IMR-90 (cell line): ENCODE results near the gene MIEF2. TPM values are rescaled to one million over a fixed set of nuclear protein-coding genes. Genes with fewer than 3 reads are reported as not detected.

Experiments used
- ATAC-seq: fragments of 200-7000 bp; cut with Tn5 transposase; 2 replicates; pipeline ENCODE4 v1.9.1; 2020; ENCODE audit warnings: low read depth, mild to moderate bottlenecking, moderate library complexity
- BruUV-seq: library from RNA; stranded (reverse); fragments of 400-500 nt; replicated peaks from 2 replicates; lab custom pipeline; 2021; lab: Mats Ljungman, UMichigan
- CTCF ChIA-PET: fragments of 300-600 bp; formaldehyde crosslinking; extraction: SDS; loops from one replicate; lab custom pipeline; 2021; ENCODE audit warnings: antibody characterized with exemption; lab: Yijun Ruan, JAX
- POLR2A ChIA-PET: fragments of 300-600 bp; sonication (Branson Sonifier 250); formaldehyde crosslinking; loops from one replicate; lab custom pipeline; 2022; ENCODE audit warnings: antibody characterized with exemption; ENCODE audit not compliant: unreplicated experiment; lab: Charles Lee
- DNase-seq: peaks from one replicate; pipeline ENCODE4 v3.0.0; 2013
- H2AFZ ChIP-seq: replicated peaks from 2 replicates; pipeline ENCODE3; 2013; ENCODE audit warnings: low read length, mild to moderate bottlenecking; ENCODE audit not compliant: poor library complexity
- H2AK5ac ChIP-seq: 2 replicates; pipeline ENCODE4 v1.6.1; 2013; ENCODE audit warnings: low read depth, low read length, inconsistent platforms
- H2AK9ac ChIP-seq: replicated peaks from 2 replicates; pipeline ENCODE3; 2013; ENCODE audit warnings: mild to moderate bottlenecking, low read depth, low read length, moderate library complexity; ENCODE audit not compliant: poor library complexity
- H2BK120ac ChIP-seq: 2 replicates; pipeline ENCODE4 v1.6.1; 2013; ENCODE audit warnings: low read depth, low read length, inconsistent platforms
- H2BK15ac ChIP-seq: 3 replicates; pipeline ENCODE4 v1.6.1; 2013; ENCODE audit warnings: low read depth, low read length, inconsistent platforms
- H2BK20ac ChIP-seq: 2 replicates; pipeline ENCODE4 v1.6.1; 2013; ENCODE audit warnings: low read depth, mild to moderate bottlenecking, inconsistent platforms, low read length, moderate library complexity
- H2BK5ac ChIP-seq: 2 replicates; pipeline ENCODE4 v1.6.1; 2013; ENCODE audit warnings: mild to moderate bottlenecking, low read depth, low read length, inconsistent platforms; ENCODE audit not compliant: poor library complexity, severe bottlenecking
- H3K14ac ChIP-seq: replicated peaks from 2 replicates; pipeline ENCODE4 v1.6.1; 2013; ENCODE audit warnings: low read depth, low read length, inconsistent platforms
- H3K18ac ChIP-seq: 2 replicates; pipeline ENCODE4 v1.6.1; 2013; ENCODE audit warnings: low read depth, low read length, control low read depth
- H3K23ac ChIP-seq: 2 replicates; pipeline ENCODE4 v1.6.1; 2013; ENCODE audit warnings: low read depth, low read length, inconsistent platforms
- H3K27ac ChIP-seq: 2 replicates; pipeline ENCODE4 v1.5.1; 2013; ENCODE audit warnings: mild to moderate bottlenecking, control low read depth, low read length; ENCODE audit not compliant: insufficient read depth
- H3K27me3 ChIP-seq: 2 replicates; pipeline ENCODE4 v1.6.1; 2013; ENCODE audit warnings: low read length; ENCODE audit not compliant: control insufficient read depth, insufficient read depth
- H3K36me3 ChIP-seq: 2 replicates; pipeline ENCODE4 v1.6.1; 2013; ENCODE audit warnings: low read length, mixed read lengths; ENCODE audit not compliant: control insufficient read depth, insufficient read depth
- H3K4ac ChIP-seq: 2 replicates; pipeline ENCODE4 v1.6.1; 2013; ENCODE audit warnings: low read depth, low read length, inconsistent platforms
- H3K4me1 ChIP-seq: 2 replicates; pipeline ENCODE4 v1.6.1; 2013; ENCODE audit warnings: low read length, mixed read lengths; ENCODE audit not compliant: control insufficient read depth, insufficient read depth
- H3K4me2 ChIP-seq: 2 replicates; pipeline ENCODE4 v1.6.1; 2013; ENCODE audit warnings: low read depth, mild to moderate bottlenecking, control low read depth, low read length, moderate library complexity
- H3K4me3 ChIP-seq: 2 replicates; pipeline ENCODE4 v1.5.1; 2013; ENCODE audit warnings: low read depth, mild to moderate bottlenecking, control low read depth, low read length, moderate library complexity; ENCODE audit not compliant: insufficient read depth
- H3K56ac ChIP-seq: 2 replicates; pipeline ENCODE4 v1.6.1; 2013; ENCODE audit warnings: low read length, inconsistent platforms; ENCODE audit not compliant: insufficient read depth; ENCODE audit errors: extremely low read depth
- H3K79me1 ChIP-seq, 2 experiments: 2 replicates each; pipeline ENCODE4 v1.6.1; 2013; ENCODE audit warnings: low read length in 2 of 2, inconsistent platforms in 1 of 2, low read depth in 1 of 2
- H3K9ac ChIP-seq: 2 replicates; pipeline ENCODE4 v1.6.1; 2013; ENCODE audit warnings: low read depth, low read length, control low read depth
- H3K9me1 ChIP-seq: 2 replicates; pipeline ENCODE4 v1.6.1; 2013; ENCODE audit warnings: low read length, inconsistent platforms; ENCODE audit not compliant: insufficient read depth
- H3K9me3 ChIP-seq: 2 replicates; pipeline ENCODE4 v1.6.1; 2013; ENCODE audit warnings: low read length; ENCODE audit not compliant: control insufficient read depth, insufficient read depth
- H4K20me1 ChIP-seq: 2 replicates; pipeline ENCODE4 v1.6.1; 2013; ENCODE audit warnings: low read length, inconsistent platforms; ENCODE audit not compliant: insufficient read depth
- H4K5ac ChIP-seq: 2 replicates; pipeline ENCODE4 v1.6.1; 2013; ENCODE audit warnings: mild to moderate bottlenecking, low read depth, low read length, control low read depth
- H4K8ac ChIP-seq, 2 experiments: 2 replicates each; pipeline ENCODE4 v1.6.1; 2013; ENCODE audit warnings: low read depth in 2 of 2, low read length in 2 of 2, control low read depth in 1 of 2, inconsistent platforms in 1 of 2
- H4K91ac ChIP-seq: 2 replicates; pipeline ENCODE4 v1.6.1; 2013; ENCODE audit warnings: low read depth, low read length, inconsistent platforms; ENCODE audit not compliant: insufficient read depth
- CEBPB ChIP-seq: IDR thresholded peaks from 2 replicates; pipeline ENCODE4 v1.6.1; 2012; ENCODE audit warnings: low read depth, low read length, improper control_type of control experiment
- MAZ ChIP-seq: IDR thresholded peaks from 2 replicates; pipeline ENCODE4 v1.6.1; 2012; ENCODE audit warnings: low read depth, mild to moderate bottlenecking, low read length, improper control_type of control experiment, moderate library complexity, borderline replicate concordance
- MXI1 ChIP-seq: IDR thresholded peaks from 2 replicates; pipeline ENCODE4 v1.6.1; 2012; ENCODE audit warnings: low read depth, mild to moderate bottlenecking, low read length, moderate library complexity, borderline replicate concordance
- NFE2L2 ChIP-seq: fragments of 150-350 bp; IDR thresholded peaks from 2 replicates; pipeline ENCODE4 v1.6.1; 2016; ENCODE audit warnings: low read depth, mild to moderate bottlenecking, low read length
- POLR2A ChIP-seq: IDR thresholded peaks from 2 replicates; pipeline ENCODE4 v1.6.1; 2012; ENCODE audit warnings: mild to moderate bottlenecking, low read depth, low read length
- RAD21 ChIP-seq: IDR thresholded peaks from 2 replicates; pipeline ENCODE4 v1.6.1; 2012; ENCODE audit warnings: low read length, improper control_type of control experiment
- RCOR1 ChIP-seq: IDR thresholded peaks from 2 replicates; pipeline ENCODE4 v1.6.1; 2012; ENCODE audit warnings: mild to moderate bottlenecking, low read length, improper control_type of control experiment; ENCODE audit not compliant: insufficient replicate concordance
- SMC3 ChIP-seq: fragments of 150-350 bp; IDR thresholded peaks from 2 replicates; pipeline ENCODE4 v1.6.1; 2016; ENCODE audit warnings: low read depth, mild to moderate bottlenecking, antibody characterized with exemption, low read length, moderate library complexity
- whole genome bisulfite sequencing, 2 experiments: methylation state at CpG; one replicate each; pipeline versions ENCODE4 v1.1.5 to v1.1.7; 2013; ENCODE audit warnings: missing lambda C conversion rate in 2 of 2; ENCODE audit not compliant: insufficient read length in 1 of 2; ENCODE audit errors: extremely low coverage in 2 of 2; 5-methylcytosine and 5-hydroxymethylcytosine counted together
- dilution Hi-C: fragments of 300-500 bp; cut with HindIII; formaldehyde crosslinking; loops from one replicate; pipeline ENCODE4 v1.14.3; 2018; ENCODE audit warnings: low sequenced_read_pairs; ENCODE audit not compliant: unreplicated experiment
- in situ Hi-C: fragments of 300-500 bp; cut with MboI; formaldehyde crosslinking; loops from 3 replicates; pipeline ENCODE4 v1.14.3; 2019; ENCODE audit warnings: low sequenced_read_pairs, inconsistent platforms, mixed read lengths
- intact Hi-C: fragments of 100-400 bp; cut with micrococcal nuclease; formaldehyde crosslinking; loops from 2 replicates; pipeline ENCODE4 v1.10.0; 2022
- polyA plus RNA-seq, 3 experiments: library from polyadenylated mRNA; depleted of rRNA; stranded (reverse); fragments of >200 nt; gene quantifications; 2 replicates each; pipeline ENCODE4 v1.2.3, GENCODE V29; 2012; ENCODE audit warnings: low replicate concordance in 1 of 3
- total RNA-seq: library from RNA; depleted of rRNA; stranded (reverse); fragments of >200 nt; gene quantifications from 2 replicates; pipeline ENCODE4 v1.2.3, GENCODE V29; 2012
- TF ChIP-seq, protein P1 (sequence below): fragments of 150-350 bp; IDR thresholded peaks from 2 replicates; pipeline ENCODE4 v1.6.1; 2016; ENCODE audit warnings: low read depth, mild to moderate bottlenecking, low read length, moderate library complexity, borderline replicate concordance
- TF ChIP-seq, protein P2 (sequence below): fragments of 150-350 bp; IDR thresholded peaks from 2 replicates; pipeline ENCODE4 v1.6.1; 2017; ENCODE audit warnings: mild to moderate bottlenecking, antibody characterized with exemption, low read length, low read depth
- TF ChIP-seq, protein P3 (sequence below): conservative IDR thresholded peaks from 2 replicates; pipeline ENCODE4 v1.5.1; 2012; ENCODE audit warnings: mild to moderate bottlenecking, low read depth, low read length, improper control_type of control experiment

Gene MIEF2
- total and polyA plus RNA-seq, 2 of the 4 experiments (the other 2 are of a cell fraction) = 9.1 to 26.6 TPM

DNA sequence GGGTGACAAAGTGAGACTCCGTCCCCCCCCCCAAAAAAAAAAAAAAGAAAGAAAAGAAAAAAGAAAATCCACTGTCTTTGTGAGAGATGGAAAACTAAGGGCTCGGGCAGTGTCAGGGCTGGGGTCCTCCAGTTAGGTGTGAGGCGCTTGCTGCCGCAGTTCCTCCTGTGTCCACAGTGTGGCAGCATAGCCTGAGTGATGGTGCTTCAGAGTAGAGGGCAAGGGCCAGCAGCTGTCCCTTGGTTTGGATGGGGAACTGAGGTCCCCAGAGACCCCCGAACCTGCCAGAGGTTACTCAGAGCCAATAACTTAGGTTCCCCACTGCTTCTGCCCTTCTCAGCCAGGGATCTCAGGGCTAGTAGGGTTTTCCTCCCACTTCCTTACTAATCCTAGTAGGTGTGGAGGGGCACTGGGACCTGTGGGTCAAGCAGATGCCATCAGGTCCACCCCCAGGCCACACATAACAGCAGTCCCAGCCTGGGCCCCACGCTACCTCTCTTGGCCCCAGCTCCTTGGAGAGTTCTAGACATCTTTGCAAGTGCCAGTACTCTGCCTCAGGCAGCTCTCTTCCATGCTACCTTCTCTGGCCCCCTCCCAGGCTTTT lies 42.9 kb upstream of the MIEF2 start:
- Histone ChIP-seq H2AK5ac (0 out of 2 replicates have a peak overlapping the region, but pooled peaks have one; percentile 33), H3K18ac (no peak overlapping the region), H3K56ac (no peak overlapping the region), H2BK20ac (no peak overlapping the region), H2AK9ac (peak overlapping the region; percentile 67), H3K36me3 (no peaks in the 10 kb centered on the region), H3K4ac (no peak overlapping the region), H3K4me2 (no peak overlapping the region), H4K91ac (no peak overlapping the region), H2BK15ac (no peak overlapping the region), H3K9ac (no peak overlapping the region), H3K14ac (no peak overlapping the region), H3K9me1 (peaks cover 14% of the 10 kb centered on the region), H3K23ac (no peak overlapping the region), H3K9me3 (no peaks in the 10 kb centered on the region), H3K27me3 (no peaks in the 10 kb centered on the region), H2BK120ac (no peak overlapping the region), H2AFZ (peak overlapping the region; percentile 81), H4K5ac (no peak overlapping the region), H3K79me1 (no peaks in the 10 kb centered on the region), H3K4me3 (no peak overlapping the region), H2BK5ac (no peak overlapping the region), H4K8ac (no peak overlapping the region), H3K4me1 (peaks cover 12% of the 10 kb centered on the region), H3K27ac (no peak overlapping the region), H4K20me1 (0 out of 2 replicates have a peak, but pooled peaks cover 5% of the 10 kb centered on the region)
- BruUV-seq = no TSS peak
- 0% methylated on average over 2 of the region's 6 CpGs; no CpG with 5 or more reads in 1 of the 2 experiments for WGBS, 2 experiments
- DNase-seq (peak; percentile 45), ATAC-seq (peak; percentile 83)
- in situ Hi-C loops (no loop called here), dilution Hi-C loops (no loop called here), intact Hi-C loops (loop anchor here (1.0 kb wide), 1 partner anchor 76 kb away; no protein-coding TSS in a partner anchor)
- CTCF ChIA-PET = interaction anchor here (0.8 kb wide), 1 partner anchor 15 kb away, joined by 3 read pairs; no protein-coding TSS in a partner anchor
- POLR2A ChIA-PET = no interaction called here
- TF ChIP-seq RAD21 (peak; percentile 83), NFE2L2 (no peak), RCOR1 (no peak), CEBPB (no peak), SMC3 (peak; percentile 57), POLR2A (no peak), MXI1 (no peak), MAZ (no peak)
- TF ChIP-seq, protein P1, sequence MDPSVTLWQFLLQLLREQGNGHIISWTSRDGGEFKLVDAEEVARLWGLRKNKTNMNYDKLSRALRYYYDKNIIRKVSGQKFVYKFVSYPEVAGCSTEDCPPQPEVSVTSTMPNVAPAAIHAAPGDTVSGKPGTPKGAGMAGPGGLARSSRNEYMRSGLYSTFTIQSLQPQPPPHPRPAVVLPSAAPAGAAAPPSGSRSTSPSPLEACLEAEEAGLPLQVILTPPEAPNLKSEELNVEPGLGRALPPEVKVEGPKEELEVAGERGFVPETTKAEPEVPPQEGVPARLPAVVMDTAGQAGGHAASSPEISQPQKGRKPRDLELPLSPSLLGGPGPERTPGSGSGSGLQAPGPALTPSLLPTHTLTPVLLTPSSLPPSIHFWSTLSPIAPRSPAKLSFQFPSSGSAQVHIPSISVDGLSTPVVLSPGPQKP = no peak
- TF ChIP-seq, protein P2, sequence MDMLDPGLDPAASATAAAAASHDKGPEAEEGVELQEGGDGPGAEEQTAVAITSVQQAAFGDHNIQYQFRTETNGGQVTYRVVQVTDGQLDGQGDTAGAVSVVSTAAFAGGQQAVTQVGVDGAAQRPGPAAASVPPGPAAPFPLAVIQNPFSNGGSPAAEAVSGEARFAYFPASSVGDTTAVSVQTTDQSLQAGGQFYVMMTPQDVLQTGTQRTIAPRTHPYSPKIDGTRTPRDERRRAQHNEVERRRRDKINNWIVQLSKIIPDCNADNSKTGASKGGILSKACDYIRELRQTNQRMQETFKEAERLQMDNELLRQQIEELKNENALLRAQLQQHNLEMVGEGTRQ = no peak
- TF ChIP-seq, protein P3, sequence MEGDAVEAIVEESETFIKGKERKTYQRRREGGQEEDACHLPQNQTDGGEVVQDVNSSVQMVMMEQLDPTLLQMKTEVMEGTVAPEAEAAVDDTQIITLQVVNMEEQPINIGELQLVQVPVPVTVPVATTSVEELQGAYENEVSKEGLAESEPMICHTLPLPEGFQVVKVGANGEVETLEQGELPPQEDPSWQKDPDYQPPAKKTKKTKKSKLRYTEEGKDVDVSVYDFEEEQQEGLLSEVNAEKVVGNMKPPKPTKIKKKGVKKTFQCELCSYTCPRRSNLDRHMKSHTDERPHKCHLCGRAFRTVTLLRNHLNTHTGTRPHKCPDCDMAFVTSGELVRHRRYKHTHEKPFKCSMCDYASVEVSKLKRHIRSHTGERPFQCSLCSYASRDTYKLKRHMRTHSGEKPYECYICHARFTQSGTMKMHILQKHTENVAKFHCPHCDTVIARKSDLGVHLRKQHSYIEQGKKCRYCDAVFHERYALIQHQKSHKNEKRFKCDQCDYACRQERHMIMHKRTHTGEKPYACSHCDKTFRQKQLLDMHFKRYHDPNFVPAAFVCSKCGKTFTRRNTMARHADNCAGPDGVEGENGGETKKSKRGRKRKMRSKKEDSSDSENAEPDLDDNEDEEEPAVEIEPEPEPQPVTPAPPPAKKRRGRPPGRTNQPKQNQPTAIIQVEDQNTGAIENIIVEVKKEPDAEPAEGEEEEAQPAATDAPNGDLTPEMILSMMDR = peak; percentile 81
